NCI-H748 treated with DMSO at 0.1 percent for 48 hours (cell line): ENCODE data around the gene CYP1A1.
A peak's percentile ranks its signal among the peaks of the same experiment; 100 is the strongest.

Source experiments
- DNase-seq: peaks from one replicate; lab custom pipeline; 2025; lab: John Stamatoyannopoulos, UW

The CYP1A1 gene, protein sequence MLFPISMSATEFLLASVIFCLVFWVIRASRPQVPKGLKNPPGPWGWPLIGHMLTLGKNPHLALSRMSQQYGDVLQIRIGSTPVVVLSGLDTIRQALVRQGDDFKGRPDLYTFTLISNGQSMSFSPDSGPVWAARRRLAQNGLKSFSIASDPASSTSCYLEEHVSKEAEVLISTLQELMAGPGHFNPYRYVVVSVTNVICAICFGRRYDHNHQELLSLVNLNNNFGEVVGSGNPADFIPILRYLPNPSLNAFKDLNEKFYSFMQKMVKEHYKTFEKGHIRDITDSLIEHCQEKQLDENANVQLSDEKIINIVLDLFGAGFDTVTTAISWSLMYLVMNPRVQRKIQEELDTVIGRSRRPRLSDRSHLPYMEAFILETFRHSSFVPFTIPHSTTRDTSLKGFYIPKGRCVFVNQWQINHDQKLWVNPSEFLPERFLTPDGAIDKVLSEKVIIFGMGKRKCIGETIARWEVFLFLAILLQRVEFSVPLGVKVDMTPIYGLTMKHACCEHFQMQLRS

DNA sequence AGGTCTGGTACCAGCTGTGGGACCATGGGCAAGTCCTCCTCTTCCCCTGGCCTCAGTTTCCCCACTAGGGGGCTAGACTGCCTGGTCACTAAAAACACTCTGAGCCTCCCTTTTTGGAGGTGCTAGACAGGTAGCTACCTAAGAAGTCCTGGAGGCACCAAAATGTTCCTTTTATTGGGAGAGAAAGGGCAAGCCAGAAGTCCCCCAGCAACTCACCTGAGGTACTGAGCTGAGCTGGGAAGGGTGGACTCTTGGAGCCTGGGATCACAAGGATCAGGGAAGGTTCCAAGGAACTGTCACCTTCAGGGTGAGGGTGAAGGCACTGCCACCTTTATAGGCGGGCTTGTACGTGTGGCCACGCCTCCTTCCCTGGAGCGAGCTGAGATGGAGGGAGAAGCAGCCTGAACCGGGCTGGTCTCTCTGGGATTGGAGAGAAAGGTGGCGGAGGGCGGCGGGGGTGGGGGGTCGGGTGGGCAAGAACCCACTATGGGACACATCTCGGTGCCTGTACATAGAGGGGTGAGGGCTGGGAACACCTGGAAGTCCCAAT is at the start of gene CYP1A1:
CYP1A1 (minus strand) TSS at position 304 of the 550 bp plus-strand sequence. CDS start 2,431 bp downstream, outside the sequence.
- DNase-seq, result no peak

DNA sequence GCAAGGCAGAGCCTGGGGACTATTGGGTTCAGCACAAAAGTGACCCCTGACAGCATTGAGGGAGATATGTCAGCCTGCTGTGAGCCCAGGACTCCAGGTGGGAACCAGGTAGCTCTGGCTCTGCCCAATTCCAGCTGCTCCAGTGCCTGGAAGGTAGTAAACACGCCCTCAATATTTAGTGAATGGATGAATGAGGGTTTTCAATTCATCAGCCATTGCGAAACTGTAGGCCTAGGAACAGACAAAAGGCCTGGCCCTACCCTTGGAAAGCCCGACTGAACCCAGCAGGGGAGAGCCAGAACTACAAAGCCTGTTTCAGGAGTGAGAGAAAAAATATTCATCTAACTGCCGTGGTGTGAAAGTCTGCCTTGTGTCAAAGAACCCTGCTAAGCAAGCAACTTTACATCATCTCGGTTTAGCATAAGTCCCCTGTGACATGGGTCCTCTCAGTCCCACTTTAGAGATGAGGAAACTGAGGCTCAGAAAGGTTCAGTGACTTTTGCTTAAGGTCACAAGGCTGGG is 48.5 kb upstream of the CYP1A1 start:
- no peak for DNase-seq

GRCh38 chr15:74773329-74773728 is 48.0 kb upstream of the CYP1A1 start:
- DNase-seq, result no peak

- no peak for DNase-seq
Observed at GRCh38 chr15:74770211-74770903, 45.0 kb upstream of the CYP1A1 start.

DNA sequence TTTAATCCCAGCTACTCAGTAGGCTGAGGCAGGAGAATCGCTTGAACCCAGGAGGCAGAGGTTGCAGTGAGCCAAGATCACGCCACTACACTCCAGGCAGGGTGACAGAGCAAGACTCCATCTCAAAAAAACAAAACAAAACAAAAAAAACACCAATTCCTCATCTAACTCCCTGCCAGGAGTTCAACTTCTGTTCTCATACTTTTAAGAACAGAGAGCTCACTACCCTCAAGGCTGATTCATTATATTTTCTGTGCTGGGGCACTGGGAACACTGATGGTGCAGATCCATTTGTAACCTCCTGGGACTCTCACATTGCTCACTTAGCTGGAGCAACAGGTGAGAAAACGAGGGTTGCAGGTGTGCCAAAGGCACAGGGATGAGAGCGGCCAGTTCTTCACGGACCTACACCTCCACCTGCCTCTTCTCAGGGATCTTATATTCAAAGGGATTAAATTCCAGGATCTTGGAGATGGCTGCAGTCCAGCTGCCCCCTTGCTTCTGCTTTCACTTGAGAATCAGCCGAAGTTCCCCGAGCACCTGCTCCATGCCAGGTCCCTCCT is 44.2 kb upstream of the CYP1A1 start:
- DNase-seq, result no peak

GRCh38 chr15:74768771-74769342 is 43.5 kb upstream of the CYP1A1 start:
- DNase-seq, result peak; percentile 16

DNA sequence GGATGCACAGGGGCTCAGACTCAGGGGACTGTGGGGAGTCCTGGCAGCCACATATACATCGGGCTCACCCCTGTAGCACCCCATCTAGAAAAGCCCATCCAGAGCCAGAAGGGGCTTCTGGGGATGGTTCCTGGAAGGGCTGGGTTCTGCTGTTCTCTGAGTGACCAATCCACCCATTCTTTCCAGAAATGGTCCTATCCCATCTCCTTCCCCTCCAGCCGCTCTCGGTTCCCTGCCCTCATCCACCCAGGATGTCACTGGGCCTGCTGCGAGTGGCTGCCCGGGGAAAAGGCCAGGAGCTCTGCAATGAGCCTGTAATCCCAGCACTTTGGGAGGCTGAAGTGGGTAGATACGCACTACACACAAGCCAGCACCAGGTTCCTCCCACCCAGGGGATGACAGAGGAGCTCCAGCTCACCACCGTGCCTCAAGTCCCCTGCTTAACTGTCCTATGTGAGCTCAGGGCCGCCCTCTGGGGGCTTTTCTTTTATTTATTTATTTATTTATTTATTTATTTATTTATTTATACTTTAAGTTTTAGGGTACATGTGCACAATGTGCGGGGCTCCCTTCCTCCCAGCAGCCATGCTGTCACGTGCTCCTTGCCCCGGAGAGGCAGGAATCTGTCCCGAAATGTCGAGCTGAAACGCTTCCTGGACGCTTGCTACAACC is 42.9 kb upstream of the CYP1A1 start:
- no peak for DNase-seq

DNA sequence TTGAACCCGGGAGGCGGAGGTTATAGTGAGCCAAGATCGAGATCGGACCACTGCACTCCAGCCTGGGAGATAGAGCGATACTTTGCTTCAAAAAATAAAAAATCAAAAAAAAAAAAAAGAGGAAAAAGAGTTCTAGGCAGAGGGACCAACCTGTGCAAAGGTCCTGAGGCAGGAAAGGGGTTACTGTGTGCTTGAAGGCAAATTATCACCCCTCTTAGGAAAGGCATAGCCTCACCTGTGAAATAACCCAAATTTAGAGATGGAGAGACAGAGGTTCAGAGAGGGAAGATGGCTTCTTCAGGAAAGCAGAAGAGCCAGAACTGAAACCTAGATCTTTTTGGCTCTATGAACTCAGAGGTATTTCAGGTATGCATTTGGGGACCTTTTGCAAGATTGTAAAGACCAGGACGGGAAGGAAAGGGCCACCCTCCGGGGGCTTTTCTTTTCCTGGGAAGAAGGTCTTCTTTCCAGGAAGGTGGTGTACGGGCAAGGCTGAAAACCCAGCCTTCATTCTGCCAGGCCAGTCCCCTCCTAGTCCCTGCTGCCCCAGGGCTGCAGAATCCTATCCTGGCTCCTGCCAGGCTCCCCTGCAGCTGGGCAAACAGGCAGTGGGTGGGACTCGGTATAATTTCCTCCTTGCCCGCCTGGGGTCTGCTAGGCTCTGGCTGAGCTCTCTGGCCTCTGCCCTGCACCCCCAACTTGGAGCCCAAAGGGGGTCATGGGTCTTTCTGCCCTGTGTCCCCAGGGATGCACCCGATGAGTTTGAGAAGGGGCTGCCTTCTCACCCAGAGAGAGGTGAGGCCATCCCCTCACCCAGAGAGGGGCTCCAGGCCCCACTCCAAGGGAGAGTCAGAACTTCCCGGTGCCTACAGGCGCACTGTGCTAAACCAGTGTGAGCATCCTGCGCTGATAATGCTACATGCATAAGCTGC is 42.1 kb upstream of the CYP1A1 start:
- DNase-seq, result no peak

DNA sequence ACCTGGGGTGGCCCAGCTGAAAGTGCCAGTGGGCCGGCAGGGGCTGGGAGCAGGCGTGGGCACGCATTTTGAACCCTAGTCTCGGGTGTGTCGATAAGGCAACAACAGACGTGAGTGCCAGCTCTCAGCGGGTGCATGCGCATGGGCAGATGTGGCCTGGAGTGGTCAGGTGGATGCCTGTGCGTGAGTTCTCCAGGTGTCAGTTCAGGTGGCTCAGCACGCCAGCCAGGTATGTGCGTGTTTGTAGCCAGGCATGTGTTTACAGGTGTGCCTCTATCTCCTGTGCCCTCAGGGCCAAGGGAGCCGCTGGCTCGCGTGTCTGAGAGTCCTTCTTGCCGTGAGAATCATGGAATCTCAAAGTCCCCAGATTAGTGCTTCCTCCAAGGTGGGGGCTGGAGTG is 38.1 kb upstream of the CYP1A1 start:
- no peak for DNase-seq

- DNase-seq, result no peak
Observed at GRCh38 chr15:74762791-74763150, 37.4 kb upstream of the CYP1A1 start.

DNA sequence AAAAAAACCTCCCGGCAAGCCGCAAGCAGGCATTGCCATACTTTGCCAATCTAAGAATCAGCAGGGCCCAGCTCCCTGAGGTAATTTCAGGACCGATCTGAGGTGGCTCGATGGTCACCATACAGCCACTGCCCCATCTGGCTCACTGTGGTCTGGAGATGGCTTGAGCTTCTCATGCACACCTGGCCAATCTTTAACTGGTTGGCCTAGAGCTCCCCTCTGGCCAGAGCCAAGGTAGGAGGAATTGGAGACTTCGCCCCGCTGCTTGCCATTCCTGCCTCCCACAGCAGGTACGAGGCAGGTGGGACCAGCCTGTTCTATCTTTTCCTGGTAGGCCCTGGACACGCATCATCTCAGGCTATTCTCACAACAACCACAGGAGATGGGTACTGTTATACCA is 33.4 kb upstream of the CYP1A1 start:
- no peak for DNase-seq

- DNase-seq, result no peak
Observed at GRCh38 chr15:74754593-74755215, 29.4 kb upstream of the CYP1A1 start.

- no peak for DNase-seq
Observed at GRCh38 chr15:74752531-74752930, 27.2 kb upstream of the CYP1A1 start.

- DNase-seq, result no peak
Observed at GRCh38 chr15:74752011-74752410, 26.7 kb upstream of the CYP1A1 start.

DNA sequence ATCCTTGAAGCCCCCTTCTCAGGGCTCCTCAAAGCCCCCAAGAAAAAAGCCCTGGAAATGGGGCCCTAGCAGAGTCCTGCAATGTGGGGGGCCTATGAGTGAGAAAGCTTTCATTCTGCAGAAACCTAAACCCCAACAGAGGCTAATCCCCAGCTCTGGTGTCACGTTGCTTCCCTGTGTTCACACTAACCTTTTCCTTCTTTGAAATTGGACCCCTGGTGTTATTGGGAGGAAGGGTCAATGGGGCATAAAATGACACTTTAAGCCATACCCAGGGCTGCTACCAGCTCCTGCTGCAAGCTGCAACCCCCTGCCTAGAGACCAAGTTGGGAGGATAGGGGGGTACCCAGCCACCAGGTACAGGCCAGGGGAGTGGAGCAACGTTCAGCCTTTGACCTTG is 25.4 kb upstream of the CYP1A1 start:
- no peak for DNase-seq

- no peak for DNase-seq
Observed at GRCh38 chr15:74749832-74750231, 24.5 kb upstream of the CYP1A1 start.

GRCh38 chr15:74748322-74748946 is 23.1 kb upstream of the CYP1A1 start, which contains the start of gene CYP1A2:
Gene CYP1A2 (plus strand): TSS chr15:74748845. CDS start chr15:74749739, 894 bp downstream.
- DNase-seq, result no peak

GRCh38 chr15:74746389-74746788 is 21.1 kb upstream of the CYP1A1 start:
- DNase-seq, result no peak

- no peak for DNase-seq
Observed at GRCh38 chr15:74742422-74742821, 17.1 kb upstream of the CYP1A1 start.
